Measurements from ENCODE around the gene PAX1.

The PAX1 gene

DNA sequence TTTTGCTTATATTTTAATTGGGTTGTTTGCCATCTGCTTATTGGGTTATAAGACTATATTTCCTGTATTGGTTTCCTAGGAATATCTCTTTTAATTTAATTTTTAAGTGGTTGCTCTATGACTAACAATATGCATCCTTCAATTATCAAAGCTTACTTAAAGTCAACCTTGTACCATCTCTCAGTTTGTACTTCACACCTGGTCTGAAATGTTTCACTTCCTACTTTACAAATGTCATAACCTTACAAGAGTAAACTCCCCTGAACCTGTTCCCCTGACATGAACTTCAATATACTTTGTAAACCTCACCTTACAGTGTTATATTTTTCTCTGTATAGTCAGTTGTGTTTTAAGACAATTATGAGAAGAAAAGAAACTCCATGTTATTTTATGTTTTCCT lies 35.8 kb downstream of the PAX1 start:
- no peak for DNase-seq

DNA sequence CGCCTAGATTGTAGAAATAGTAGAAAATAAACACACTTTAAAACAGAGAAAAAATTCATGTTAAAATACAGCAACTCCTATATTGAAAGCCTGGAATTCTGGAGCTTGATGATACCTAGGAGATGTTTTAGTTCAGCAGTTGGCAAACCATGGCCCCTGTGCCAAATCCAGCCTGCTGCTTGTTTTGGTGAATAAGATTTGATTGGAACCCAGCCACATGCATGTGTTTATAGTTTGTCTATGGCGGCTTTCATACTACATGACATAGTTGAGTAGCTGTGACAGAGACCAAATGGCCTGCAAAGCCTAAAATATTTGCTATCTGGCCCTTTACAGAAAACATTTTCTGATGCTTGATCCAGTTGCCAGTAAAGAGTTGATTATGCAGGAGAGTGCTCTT lies 57.2 kb downstream of the PAX1 start:
- no peak for DNase-seq

GRCh38 chr20:21767200-21767738 lies 61.8 kb downstream of the PAX1 start:
- DNase-seq: no peak

- no peak for DNase-seq
Observed at GRCh38 chr20:21767739-21768223, 62.3 kb downstream of the PAX1 start.
